ENCODE results near the gene ESAM. TPM values are rescaled to one million over a fixed set of nuclear protein-coding genes. Genes with fewer than 3 reads are reported as not detected.

Gene ESAM
- total RNA-seq, 1 donor from 2014 or later = not detected

DNA sequence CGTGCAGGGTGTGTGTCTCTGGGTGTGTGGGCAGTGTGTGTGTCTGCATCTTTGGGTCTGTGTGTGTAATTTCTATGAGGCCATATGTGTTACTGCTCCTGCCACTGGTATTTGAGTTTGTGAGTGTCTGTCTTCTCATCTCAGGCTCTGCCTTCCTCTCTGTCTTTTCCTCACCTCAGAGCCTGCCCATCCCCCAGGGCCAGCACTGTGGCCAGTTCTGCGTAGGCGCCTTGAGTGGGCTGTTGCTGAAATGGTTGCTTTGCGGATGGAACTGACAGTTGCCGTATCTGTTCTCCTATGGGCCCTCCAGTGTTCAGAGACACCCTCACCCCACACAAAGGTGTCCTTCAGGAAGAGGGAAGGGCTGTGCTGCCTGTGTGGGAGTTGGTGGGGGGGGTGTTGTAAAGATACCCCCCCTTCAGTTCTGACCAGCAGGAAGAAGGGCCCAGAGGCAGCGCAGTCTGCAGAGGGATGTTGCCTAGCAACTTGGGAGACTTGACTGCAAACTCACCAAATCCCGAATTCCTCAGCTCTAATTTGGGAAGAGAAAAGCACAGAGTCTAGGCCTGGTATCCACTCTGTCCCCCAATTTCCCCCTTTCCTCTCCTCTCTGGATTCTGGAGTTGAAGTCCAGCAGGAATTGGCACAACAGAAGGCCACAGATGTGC lies 24.3 kb downstream of the ESAM start:
- no peaks in the 10 kb centered on the region for H3K27me3 ChIP-seq (ENCODE audit: control insufficient read depth, insufficient read depth, low read length)
- FAIRE-seq = peak; percentile 68
- DNase-seq (ENCODE audit: low read depth) = no peak
- TF ChIP-seq, protein P1, sequence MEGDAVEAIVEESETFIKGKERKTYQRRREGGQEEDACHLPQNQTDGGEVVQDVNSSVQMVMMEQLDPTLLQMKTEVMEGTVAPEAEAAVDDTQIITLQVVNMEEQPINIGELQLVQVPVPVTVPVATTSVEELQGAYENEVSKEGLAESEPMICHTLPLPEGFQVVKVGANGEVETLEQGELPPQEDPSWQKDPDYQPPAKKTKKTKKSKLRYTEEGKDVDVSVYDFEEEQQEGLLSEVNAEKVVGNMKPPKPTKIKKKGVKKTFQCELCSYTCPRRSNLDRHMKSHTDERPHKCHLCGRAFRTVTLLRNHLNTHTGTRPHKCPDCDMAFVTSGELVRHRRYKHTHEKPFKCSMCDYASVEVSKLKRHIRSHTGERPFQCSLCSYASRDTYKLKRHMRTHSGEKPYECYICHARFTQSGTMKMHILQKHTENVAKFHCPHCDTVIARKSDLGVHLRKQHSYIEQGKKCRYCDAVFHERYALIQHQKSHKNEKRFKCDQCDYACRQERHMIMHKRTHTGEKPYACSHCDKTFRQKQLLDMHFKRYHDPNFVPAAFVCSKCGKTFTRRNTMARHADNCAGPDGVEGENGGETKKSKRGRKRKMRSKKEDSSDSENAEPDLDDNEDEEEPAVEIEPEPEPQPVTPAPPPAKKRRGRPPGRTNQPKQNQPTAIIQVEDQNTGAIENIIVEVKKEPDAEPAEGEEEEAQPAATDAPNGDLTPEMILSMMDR (IDR thresholded peaks at IDR 0.05; ENCODE audit: insufficient read depth, low read length, severe bottlenecking) = no peak
- no peak overlapping the region for H3K4me3 ChIP-seq (ENCODE audit: low read depth, low read length)
- no peaks in the 10 kb centered on the region for H3K36me3 ChIP-seq (ENCODE audit: control insufficient read depth, insufficient read depth, low read length)

DNA sequence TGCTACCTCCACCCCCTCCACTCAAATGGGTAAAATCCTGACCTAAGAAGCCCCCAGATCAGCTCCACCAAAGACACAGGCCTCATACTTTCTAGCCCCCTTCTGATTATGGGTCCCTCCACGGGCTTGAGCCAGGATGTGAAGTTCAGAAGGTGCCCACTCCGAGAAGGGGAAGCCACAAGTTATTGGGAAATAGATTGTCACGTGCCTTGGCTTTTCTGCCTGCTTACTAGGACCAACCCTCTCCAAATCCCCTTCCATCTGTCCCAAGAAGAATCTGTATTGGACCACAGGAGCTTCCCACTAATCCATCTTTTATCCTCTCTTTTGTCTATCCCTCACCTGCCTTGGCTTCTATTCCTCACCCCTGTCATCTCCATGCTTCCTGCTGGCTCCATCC lies 25.4 kb downstream of the ESAM start:
- no peaks in the 10 kb centered on the region for H3K36me3 ChIP-seq (ENCODE audit: control insufficient read depth, insufficient read depth, low read length)
- H3K27me3 ChIP-seq (ENCODE audit: control insufficient read depth, insufficient read depth, low read length) = no peaks in the 10 kb centered on the region
- DNase-seq (ENCODE audit: low read depth) (no peak), FAIRE-seq (no peak)
- TF ChIP-seq, protein P1 (IDR thresholded peaks at IDR 0.05; ENCODE audit: insufficient read depth, low read length, severe bottlenecking) = no peak
- no peak overlapping the region for H3K4me3 ChIP-seq (ENCODE audit: low read depth, low read length)

DNA sequence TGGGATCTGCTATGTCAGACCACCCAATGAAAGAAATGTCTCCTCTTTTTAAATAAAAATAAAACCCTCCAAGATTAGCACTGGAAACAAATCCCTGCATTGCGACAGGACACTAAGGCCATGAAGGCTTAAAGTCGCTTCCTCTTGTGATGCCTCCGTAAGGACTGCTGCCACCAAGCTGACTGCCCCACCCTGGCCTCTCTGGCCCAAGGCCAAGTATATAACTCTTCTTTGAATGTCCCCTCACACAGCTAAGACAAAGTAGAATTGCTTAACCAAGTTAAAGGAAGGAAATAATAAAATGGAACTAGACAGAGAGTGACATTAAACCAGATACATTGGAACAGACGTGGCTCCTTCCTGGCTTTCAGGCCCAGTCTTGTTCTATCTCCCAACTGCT lies 29.9 kb downstream of the ESAM start:
- TF ChIP-seq, protein P1 (IDR thresholded peaks at IDR 0.05; ENCODE audit: insufficient read depth, low read length, severe bottlenecking) = no peak
- DNase-seq (ENCODE audit: low read depth) (no peak), FAIRE-seq (no peak)
- no peaks in the 10 kb centered on the region for H3K36me3 ChIP-seq (ENCODE audit: control insufficient read depth, insufficient read depth, low read length)
- no peaks in the 10 kb centered on the region for H3K27me3 ChIP-seq (ENCODE audit: control insufficient read depth, insufficient read depth, low read length)
- no peak overlapping the region for H3K4me3 ChIP-seq (ENCODE audit: low read depth, low read length)

DNA sequence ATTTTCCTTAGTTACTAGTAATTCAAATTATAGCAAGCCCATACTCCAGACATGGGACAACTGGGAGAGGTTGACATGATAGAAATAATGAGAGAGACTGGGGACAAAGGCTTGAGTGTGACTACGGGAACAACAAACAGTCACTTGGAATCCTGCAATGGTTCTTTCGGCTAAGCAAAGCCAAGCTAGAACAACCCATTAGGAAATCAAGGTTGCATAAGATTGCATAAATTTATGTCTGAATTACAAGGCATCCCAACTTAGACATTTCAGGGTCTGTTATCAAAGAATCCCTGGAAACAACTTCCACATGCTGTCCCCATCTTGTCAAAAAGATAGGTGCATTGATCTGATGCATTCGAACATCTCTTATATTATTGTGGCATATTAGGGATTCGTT lies 32.5 kb downstream of the ESAM start:
- TF ChIP-seq, protein P1 (IDR thresholded peaks at IDR 0.05; ENCODE audit: insufficient read depth, low read length, severe bottlenecking) = no peak
- DNase-seq (ENCODE audit: low read depth) (no peak), FAIRE-seq (no peak)
- no peak overlapping the region for H3K4me3 ChIP-seq (ENCODE audit: low read depth, low read length)
- no peaks in the 10 kb centered on the region for H3K27me3 ChIP-seq (ENCODE audit: control insufficient read depth, insufficient read depth, low read length)
- no peaks in the 10 kb centered on the region for H3K36me3 ChIP-seq (ENCODE audit: control insufficient read depth, insufficient read depth, low read length)

DNA sequence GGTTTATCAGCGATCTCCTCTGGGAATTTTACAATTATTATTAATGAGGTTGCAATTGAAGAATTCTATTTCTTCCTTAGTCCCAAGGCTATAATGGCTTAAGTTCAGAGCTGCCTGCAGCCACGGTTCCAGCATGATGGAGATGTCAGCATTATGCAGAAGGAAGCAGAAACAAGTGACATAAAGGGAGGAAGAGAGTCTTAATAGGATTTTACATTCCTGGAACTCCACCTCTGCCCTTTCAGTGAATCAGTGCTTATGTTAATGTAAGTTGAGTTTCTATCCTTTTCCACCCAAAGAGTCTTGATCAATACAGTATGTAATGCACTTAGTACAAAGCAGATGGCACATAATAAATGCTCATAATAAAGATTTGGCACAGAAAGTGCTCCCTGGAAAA lies 34.0 kb downstream of the ESAM start:
- no peaks in the 10 kb centered on the region for H3K36me3 ChIP-seq (ENCODE audit: control insufficient read depth, insufficient read depth, low read length)
- FAIRE-seq = no peak

More for the DNA sequence above, 34.0 kb downstream of the ESAM start:
- H3K27me3 ChIP-seq (ENCODE audit: control insufficient read depth, insufficient read depth, low read length) = no peaks in the 10 kb centered on the region
- TF ChIP-seq, protein P1 (IDR thresholded peaks at IDR 0.05; ENCODE audit: insufficient read depth, low read length, severe bottlenecking) = no peak
- no peak overlapping the region for H3K4me3 ChIP-seq (ENCODE audit: low read depth, low read length)
- no peak for DNase-seq (ENCODE audit: low read depth)

Measured in bronchial epithelial cell (primary cell).